Natural killer cell (primary cell): ENCODE measurements around the gene TAF6. TPM values are rescaled to one million over a fixed set of nuclear protein-coding genes. Genes with fewer than 3 reads are reported as not detected.

Experiments used
- ATAC-seq, 3 donors: fragments of 150-1000 bp in 2 of 3; fragments of 200-7000 bp in 1 of 3; cut with Tn5 transposase; 1 replicate in 1 of 3; 2 replicates in 2 of 3; pipeline ENCODE4 v1.10.0; 2021; ENCODE audit warnings: mild to moderate bottlenecking in 2 of 3, moderate library complexity in 2 of 3
- DNase-seq, 2 donors: peaks; one replicate each; pipeline versions ENCODE4 v3.0.0 to v3.0.0-alpha.2; 2013 to 2021; ENCODE audit warnings: mixed read lengths in 1 of 2
- H3K27ac ChIP-seq: one replicate; pipeline ENCODE4 v1.5.1; 2013; ENCODE audit warnings: mild to moderate bottlenecking, low read length
- H3K27me3 ChIP-seq: one replicate; pipeline ENCODE4 v1.6.1; 2013; ENCODE audit warnings: low read length; ENCODE audit not compliant: control insufficient read depth, insufficient read depth
- H3K36me3 ChIP-seq: one replicate; pipeline ENCODE4 v1.6.1; 2013; ENCODE audit warnings: low read length; ENCODE audit not compliant: control insufficient read depth, insufficient read depth
- H3K4me1 ChIP-seq: one replicate; pipeline ENCODE4 v1.6.1; 2013; ENCODE audit warnings: low read length; ENCODE audit not compliant: control insufficient read depth, insufficient read depth
- H3K4me3 ChIP-seq: one replicate; pipeline ENCODE4 v1.5.1; 2013; ENCODE audit warnings: low read length
- H3K9me3 ChIP-seq: one replicate; pipeline ENCODE4 v1.6.1; 2013; ENCODE audit warnings: low read length; ENCODE audit not compliant: control insufficient read depth, insufficient read depth
- H3K27ac Mint-ChIP-seq, 2 donors: one replicate each; pipeline ENCODE4 v1.8.0; 2022; ENCODE audit warnings: mild to moderate bottlenecking in 2 of 2, mixed read lengths in 2 of 2, moderate library complexity in 1 of 2
- H3K27me3 Mint-ChIP-seq, 2 donors: one replicate each; pipeline ENCODE4 v1.8.0; 2022; ENCODE audit warnings: low read depth in 2 of 2, mixed read lengths in 2 of 2
- H3K36me3 Mint-ChIP-seq: one replicate; pipeline ENCODE4 v1.8.0; 2022; ENCODE audit warnings: mixed read lengths
- H3K4me1 Mint-ChIP-seq, 2 donors: one replicate each; pipeline ENCODE4 v1.8.0; 2022; ENCODE audit warnings: mixed read lengths in 2 of 2
- H3K4me3 Mint-ChIP-seq: one replicate; pipeline ENCODE4 v1.8.0; 2022; ENCODE audit warnings: mild to moderate bottlenecking, moderate library complexity, mixed read lengths
- H3K9me3 Mint-ChIP-seq, 2 donors: one replicate each; pipeline ENCODE4 v1.8.0; 2022; ENCODE audit warnings: mixed read lengths in 2 of 2
- CTCF ChIP-seq: fragments of 200-600 bp; IDR thresholded peaks from one replicate; pipeline ENCODE4 v1.8.0; 2022; ENCODE audit warnings: antibody characterized with exemption
- WGBS: methylation state at CpG from one replicate; pipeline ENCODE4 v1.1.7; 2013; ENCODE audit warnings: missing lambda C conversion rate; ENCODE audit not compliant: insufficient coverage; 5-methylcytosine and 5-hydroxymethylcytosine counted together
- intact Hi-C: fragments of 100-400 bp; cut with micrococcal nuclease; formaldehyde crosslinking; loops from one replicate; pipeline ENCODE4 v1.14.2; 2022
- total RNA-seq, 4 donors: library from RNA; stranded (reverse); fragments of 120-200 nt in 1 of 4; gene quantifications; one replicate each; pipeline versions ENCODE4 v1.2.3 to v1.2.4, GENCODE V29; 2013 to 2022

TAF6 gene
- total RNA-seq, 3 donors from 2014 or later (not counting 1 experiment from before 2014, with no cell fraction given), result 42.2 to 56.8 (median 47.9) TPM

GRCh38 chr7:100111914-100112313 lies 7.2 kb downstream of the TAF6 start:
- no peak overlapping the region for H3K4me3 ChIP-seq
- Mint-ChIP-seq H3K9me3 (no peaks in the 10 kb centered on the region), H3K4me3 (no peak overlapping the region), H3K27me3 (no peaks in the 10 kb centered on the region), H3K27ac (no peak overlapping the region), H3K4me1 (no peaks in the 10 kb centered on the region), H3K36me3 (no peaks in the 10 kb centered on the region)
- H3K27ac ChIP-seq, result no peak overlapping the region
- no peaks in the 10 kb centered on the region for H3K4me1 ChIP-seq
- TF ChIP-seq CTCF, result no peak
- no peaks in the 10 kb centered on the region for H3K27me3 ChIP-seq
- intact Hi-C loops, result no loop called here
- 86% methylated on average over 13 of the region's 13 CpGs for WGBS
- no peak for DNase-seq
- H3K9me3 ChIP-seq, result no peaks in the 10 kb centered on the region
- no peak for ATAC-seq
- H3K36me3 ChIP-seq, result peaks cover 37% of the 10 kb centered on the region

- H3K4me3 Mint-ChIP-seq, result no peak overlapping the region
- Histone ChIP-seq H3K9me3 (no peaks in the 10 kb centered on the region), H3K36me3 (peaks cover 43% of the 10 kb centered on the region), H3K27me3 (no peaks in the 10 kb centered on the region), H3K4me3 (no peak overlapping the region), H3K4me1 (no peaks in the 10 kb centered on the region), H3K27ac (no peak overlapping the region)
- no peaks in the 10 kb centered on the region for H3K9me3 Mint-ChIP-seq
- no peaks in the 10 kb centered on the region for H3K27me3 Mint-ChIP-seq
- no peak for ATAC-seq
- no peaks in the 10 kb centered on the region for H3K36me3 Mint-ChIP-seq
- no peak for DNase-seq
- intact Hi-C loops, result no loop called here
- TF ChIP-seq CTCF, result no peak
- H3K27ac Mint-ChIP-seq, result no peak overlapping the region
- 97% methylated on average over 7 of the region's 7 CpGs for WGBS
- H3K4me1 Mint-ChIP-seq, result no peaks in the 10 kb centered on the region
Measured at GRCh38 chr7:100111156-100111555, 8.0 kb downstream of the TAF6 start.

- peaks cover 45% of the 10 kb centered on the region for H3K36me3 ChIP-seq
- Mint-ChIP-seq H3K27ac (no peak overlapping the region), H3K9me3 (no peaks in the 10 kb centered on the region), H3K36me3 (no peaks in the 10 kb centered on the region), H3K4me3 (no peak overlapping the region), H3K4me1 (no peaks in the 10 kb centered on the region), H3K27me3 (no peaks in the 10 kb centered on the region)
- intact Hi-C loops, result loop anchor here (10.0 kb wide), 1 partner anchor 565 kb away; the partner anchor contains the start of gene GNB2
- WGBS, result 93% methylated on average over 12 of the region's 12 CpGs
- TF ChIP-seq CTCF, result no peak
- no peaks in the 10 kb centered on the region for H3K4me1 ChIP-seq
- H3K27ac ChIP-seq, result no peak overlapping the region
- no peaks in the 10 kb centered on the region for H3K27me3 ChIP-seq
- H3K4me3 ChIP-seq, result no peak overlapping the region
- no peak for ATAC-seq
- DNase-seq, result no peak
- H3K9me3 ChIP-seq, result no peaks in the 10 kb centered on the region
Measured at GRCh38 chr7:100109521-100110163, 9.5 kb downstream of the TAF6 start.

- H3K27me3 Mint-ChIP-seq, result no peaks in the 10 kb centered on the region
- no peak overlapping the region for H3K27ac Mint-ChIP-seq
- no peaks in the 10 kb centered on the region for H3K9me3 Mint-ChIP-seq
- ATAC-seq, result no peak
- H3K4me1 Mint-ChIP-seq, result peaks cover 0 to 5% of the 10 kb centered on the region in 2 donors
- 90% methylated on average over 11 of the region's 11 CpGs for WGBS
- Histone ChIP-seq H3K4me3 (no peak overlapping the region), H3K27me3 (no peaks in the 10 kb centered on the region), H3K27ac (no peak overlapping the region), H3K36me3 (peaks cover 43% of the 10 kb centered on the region), H3K4me1 (no peaks in the 10 kb centered on the region), H3K9me3 (no peaks in the 10 kb centered on the region)
- DNase-seq, result no peak
- H3K36me3 Mint-ChIP-seq, result no peaks in the 10 kb centered on the region
- H3K4me3 Mint-ChIP-seq, result no peak overlapping the region
- TF ChIP-seq CTCF, result no peak
- intact Hi-C loops, result loop anchor here (10.0 kb wide), 1 partner anchor 567 kb away; the partner anchor contains the start of gene GNB2
Measured at GRCh38 chr7:100107890-100108289, 11.3 kb downstream of the TAF6 start.
